Measurements from ENCODE around the gene CD72. TPM values are rescaled to one million over a fixed set of nuclear protein-coding genes. Genes with fewer than 3 reads are reported as not detected.
"Not testable (repeated sequence)": the region's sequence is repeated elsewhere in the genome, so short reads cannot be mapped to it uniquely, and the experiment has no call there.

Gene CD72
- polyA plus RNA-seq, 1 donor from 2014 or later: 51.9 TPM

DNA sequence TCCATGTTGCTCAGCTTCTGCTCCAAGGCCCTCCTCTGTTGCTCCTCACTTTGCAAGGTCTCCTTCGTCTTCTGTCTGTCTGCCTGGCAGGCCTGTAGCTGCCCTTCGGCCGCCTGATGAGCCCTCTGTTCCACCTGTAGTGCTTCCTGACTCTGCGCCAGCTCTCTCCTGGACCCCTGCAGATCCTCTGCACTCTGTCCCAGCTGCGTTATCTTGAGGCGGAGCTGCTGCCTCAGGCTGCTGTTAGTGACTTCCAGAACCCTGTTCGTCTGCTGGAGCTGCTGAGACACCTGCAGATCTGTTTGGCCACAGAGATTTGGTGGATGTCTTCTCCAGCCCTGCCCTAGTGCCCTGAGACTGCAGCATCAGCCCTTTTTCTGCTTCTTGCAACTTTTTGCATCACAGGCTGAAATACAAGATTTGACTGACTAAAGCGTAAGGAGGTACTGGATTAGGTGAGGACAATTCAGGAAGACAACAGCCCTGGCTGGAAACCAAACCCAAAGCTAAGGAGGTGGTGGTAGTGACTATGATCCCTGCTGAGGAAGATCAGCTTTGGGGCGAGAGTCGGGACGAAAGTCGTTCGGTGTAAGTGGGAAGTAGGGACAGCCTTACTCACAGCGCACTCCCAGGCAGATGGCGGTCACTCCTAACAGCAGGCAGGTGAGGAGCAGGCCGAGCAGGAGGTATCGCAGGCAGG lies 2.1 kb downstream of the CD72 start:
- Mint-ChIP-seq H3K27ac (peak overlapping the region; percentile 47 to 98 (median 96)), H3K4me1 (peaks cover 37 to 51% (median 42%) of the 10 kb centered on the region in 3 donors), H3K36me3 (peaks cover 2% of the 10 kb centered on the region), H3K4me3 (peak overlapping the region; percentile 72 to 97 (median 86)), H3K27me3 (peaks cover 3% of the 10 kb centered on the region), H3K9me3 (no peaks in the 10 kb centered on the region)

GRCh38 chr9:35612843-35613242 lies 5.4 kb downstream of the CD72 start:
- Mint-ChIP-seq H3K27me3 (peaks cover 3% of the 10 kb centered on the region), H3K9me3 (no peaks in the 10 kb centered on the region), H3K4me3 (peak overlapping the region in 1 of 4 donors; percentile 28), H3K36me3 (peaks cover 2% of the 10 kb centered on the region), H3K27ac (peak overlapping the region in 1 of 3 donors; percentile 67), H3K4me1 (peaks cover 17 to 23% (median 20%) of the 10 kb centered on the region in 3 donors)

GRCh38 chr9:35612066-35612465 lies 6.1 kb downstream of the CD72 start:
- Mint-ChIP-seq H3K27ac (peak overlapping the region in 2 of 3 donors; percentile 67 to 79), H3K4me3 (peak overlapping the region in 1 of 4 donors; percentile 70), H3K4me1 (peaks cover 12 to 20% (median 20%) of the 10 kb centered on the region in 3 donors)
- not testable (repeated sequence) for H3K27me3 Mint-ChIP-seq, H3K9me3 Mint-ChIP-seq, H3K36me3 Mint-ChIP-seq

GRCh38 chr9:35611230-35611797 lies 6.9 kb downstream of the CD72 start:
- peaks cover 2% of the 10 kb centered on the region for H3K27me3 Mint-ChIP-seq
- H3K4me1 Mint-ChIP-seq: peaks cover 14 to 22% (median 18%) of the 10 kb centered on the region in 3 donors
- peaks cover under 1% of the 10 kb centered on the region for H3K36me3 Mint-ChIP-seq
- peak overlapping the region in 2 of 4 donors; percentile 31 to 70 for H3K4me3 Mint-ChIP-seq
- H3K27ac Mint-ChIP-seq: peak overlapping the region in 2 of 3 donors; percentile 17 to 79
- H3K9me3 Mint-ChIP-seq: no peaks in the 10 kb centered on the region

DNA sequence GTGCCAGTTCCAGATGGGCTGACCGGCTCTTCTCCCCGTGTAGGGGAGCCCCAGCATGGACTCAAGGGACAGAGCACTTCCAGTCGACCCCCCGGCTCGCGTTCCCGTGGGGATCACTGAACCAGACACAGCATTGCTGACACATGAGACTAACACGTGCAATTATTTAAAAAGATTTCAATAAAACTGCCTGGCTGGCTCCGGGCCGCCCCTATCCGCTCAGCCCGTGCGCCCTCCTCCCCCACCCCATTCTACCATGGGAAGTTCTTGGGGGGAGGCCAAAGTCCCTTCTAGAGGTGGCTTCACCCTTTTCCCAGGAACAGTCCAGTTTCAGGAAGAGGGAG lies 8.4 kb downstream of the CD72 start:
- peak overlapping the region in 1 of 3 donors; percentile 67 for H3K27ac Mint-ChIP-seq
- peak overlapping the region in 1 of 4 donors; percentile 44 for H3K4me3 Mint-ChIP-seq
- H3K27me3 Mint-ChIP-seq: no peaks in the 10 kb centered on the region
- no peaks in the 10 kb centered on the region for H3K9me3 Mint-ChIP-seq
- peaks cover 16 to 18% (median 17%) of the 10 kb centered on the region in 3 donors for H3K4me1 Mint-ChIP-seq
- H3K36me3 Mint-ChIP-seq: no peaks in the 10 kb centered on the region

DNA sequence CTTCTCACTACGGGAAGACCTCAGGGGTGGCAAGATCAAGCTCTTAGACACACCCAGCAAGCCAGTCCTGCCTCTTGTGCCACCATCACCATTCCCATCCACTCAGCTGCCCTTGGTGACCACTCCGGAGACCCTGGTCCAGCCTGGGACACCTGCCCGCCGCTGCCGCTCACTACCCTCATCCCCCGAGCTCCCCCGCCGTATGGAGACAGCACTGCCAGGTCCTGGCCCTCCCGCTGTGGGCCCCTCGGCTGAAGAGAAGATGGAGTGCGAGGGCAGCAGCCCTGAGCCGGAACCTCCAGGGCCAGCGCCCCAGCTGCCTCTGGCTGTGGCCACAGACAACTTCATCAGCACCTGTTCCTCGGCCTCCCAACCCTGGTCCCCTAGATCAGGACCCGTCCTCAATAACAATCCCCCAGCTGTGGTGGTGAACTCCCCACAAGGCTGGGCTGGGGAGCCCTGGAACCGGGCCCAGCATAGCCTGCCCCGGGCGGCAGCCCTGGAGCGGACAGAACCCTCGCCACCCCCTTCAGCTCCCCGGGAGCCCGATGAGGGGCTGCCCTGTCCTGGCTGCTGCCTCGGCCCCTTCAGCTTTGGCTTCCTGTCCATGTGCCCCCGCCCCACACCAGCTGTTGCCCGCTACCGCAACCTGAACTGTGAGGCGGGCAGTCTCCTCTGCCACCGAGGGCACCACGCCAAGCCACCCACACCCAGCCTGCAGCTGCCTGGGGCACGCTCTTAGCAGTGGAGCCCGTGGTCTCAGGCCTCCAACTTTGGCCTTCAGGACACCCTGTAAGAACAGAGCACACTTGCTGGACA lies 9.0 kb downstream of the CD72 start:
- Mint-ChIP-seq H3K36me3 (no peaks in the 10 kb centered on the region), H3K4me3 (peak overlapping the region in 1 of 4 donors; percentile 44), H3K9me3 (no peaks in the 10 kb centered on the region), H3K4me1 (peaks cover 16 to 19% (median 18%) of the 10 kb centered on the region in 3 donors), H3K27ac (no peak overlapping the region), H3K27me3 (no peaks in the 10 kb centered on the region)

- no peak overlapping the region for H3K4me3 Mint-ChIP-seq
- H3K9me3 Mint-ChIP-seq: no peaks in the 10 kb centered on the region
- H3K27ac Mint-ChIP-seq: no peak overlapping the region
- peaks cover 22 to 26% (median 24%) of the 10 kb centered on the region in 3 donors for H3K4me1 Mint-ChIP-seq
- H3K36me3 Mint-ChIP-seq: no peaks in the 10 kb centered on the region
- no peaks in the 10 kb centered on the region for H3K27me3 Mint-ChIP-seq
Observed at GRCh38 chr9:35608221-35608620, 10.0 kb downstream of the CD72 start.

DNA sequence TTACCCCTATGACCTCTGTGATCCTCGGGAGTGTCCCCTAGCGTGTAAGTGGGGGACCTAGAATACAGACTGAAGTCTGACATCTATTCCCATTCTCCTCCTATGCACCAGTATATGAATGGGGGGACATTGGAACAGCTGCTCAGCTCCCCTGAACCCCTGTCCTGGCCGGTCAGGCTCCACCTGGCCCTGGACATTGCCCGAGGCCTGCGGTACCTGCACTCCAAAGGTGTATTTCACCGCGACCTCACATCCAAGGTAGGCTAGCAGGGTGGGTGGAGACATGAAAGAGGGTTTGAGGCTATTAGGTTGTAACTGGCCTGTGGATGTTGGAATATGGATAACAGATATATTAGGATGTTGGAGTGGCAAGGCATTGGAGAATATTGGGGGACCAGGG lies 11.5 kb downstream of the CD72 start:
- Mint-ChIP-seq H3K27me3 (no peaks in the 10 kb centered on the region), H3K36me3 (no peaks in the 10 kb centered on the region), H3K4me3 (peak overlapping the region in 2 of 4 donors; percentile 0 to 76), H3K9me3 (no peaks in the 10 kb centered on the region), H3K27ac (peak overlapping the region in 2 of 3 donors; percentile 3 to 8), H3K4me1 (peaks cover 22 to 26% (median 25%) of the 10 kb centered on the region in 3 donors)

DNA sequence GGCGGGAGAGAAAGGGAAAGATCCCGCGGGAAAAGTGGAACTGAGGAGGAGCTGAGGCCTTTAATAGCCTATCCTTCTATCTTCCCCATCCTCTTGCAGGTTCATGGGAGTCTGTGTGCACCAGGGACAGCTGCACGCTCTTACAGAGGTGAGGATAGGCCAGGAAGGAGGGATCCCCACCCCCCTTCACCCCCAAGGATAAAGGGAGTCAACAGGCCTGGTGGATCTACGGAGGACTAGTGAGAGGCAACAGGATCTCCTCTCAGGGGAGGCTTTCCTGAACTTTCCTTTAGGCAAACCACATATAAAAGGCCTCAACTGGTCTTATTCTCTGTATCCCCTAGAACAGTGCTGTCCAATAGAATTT lies 12.1 kb downstream of the CD72 start:
- Mint-ChIP-seq H3K36me3 (no peaks in the 10 kb centered on the region), H3K4me1 (peaks cover 16 to 22% (median 20%) of the 10 kb centered on the region in 3 donors), H3K27ac (peak overlapping the region; percentile 73 to 86 (median 74)), H3K4me3 (peak overlapping the region; percentile 81 to 91 (median 85)), H3K27me3 (no peaks in the 10 kb centered on the region), H3K9me3 (no peaks in the 10 kb centered on the region)

GRCh38 chr9:35605351-35606137 lies 12.7 kb downstream of the CD72 start:
- no peaks in the 10 kb centered on the region for H3K9me3 Mint-ChIP-seq
- peak overlapping the region; percentile 81 to 91 (median 85) for H3K4me3 Mint-ChIP-seq
- peaks cover 15 to 22% (median 20%) of the 10 kb centered on the region in 3 donors for H3K4me1 Mint-ChIP-seq
- peak overlapping the region; percentile 73 to 86 (median 74) for H3K27ac Mint-ChIP-seq
- no peaks in the 10 kb centered on the region for H3K36me3 Mint-ChIP-seq
- no peaks in the 10 kb centered on the region for H3K27me3 Mint-ChIP-seq

GRCh38 chr9:35604578-35605350 lies 13.4 kb downstream of the CD72 start, which contains the start of gene TESK1:
Gene TESK1 (plus strand): TSS chr9:35605262. CDS start chr9:35605620, 358 bp downstream.
- Mint-ChIP-seq H3K9me3 (no peaks in the 10 kb centered on the region), H3K27me3 (no peaks in the 10 kb centered on the region), H3K4me3 (peak within 1 kb of the TSS; percentile 91 to 98 (median 97)), H3K4me1 (peaks cover 15 to 22% (median 20%) of the 10 kb centered on the region in 3 donors), H3K27ac (peak within 1 kb of the TSS; percentile 94 to 99 (median 95)), H3K36me3 (no peaks in the 10 kb centered on the region)

GRCh38 chr9:35603986-35604577 lies 14.1 kb downstream of the CD72 start:
- Mint-ChIP-seq H3K36me3 (no peaks in the 10 kb centered on the region), H3K27me3 (no peaks in the 10 kb centered on the region), H3K9me3 (no peaks in the 10 kb centered on the region), H3K4me1 (peaks cover 15 to 22% (median 20%) of the 10 kb centered on the region in 3 donors), H3K4me3 (peak overlapping the region; percentile 91 to 98 (median 97)), H3K27ac (peak overlapping the region; percentile 94 to 99 (median 95))

DNA sequence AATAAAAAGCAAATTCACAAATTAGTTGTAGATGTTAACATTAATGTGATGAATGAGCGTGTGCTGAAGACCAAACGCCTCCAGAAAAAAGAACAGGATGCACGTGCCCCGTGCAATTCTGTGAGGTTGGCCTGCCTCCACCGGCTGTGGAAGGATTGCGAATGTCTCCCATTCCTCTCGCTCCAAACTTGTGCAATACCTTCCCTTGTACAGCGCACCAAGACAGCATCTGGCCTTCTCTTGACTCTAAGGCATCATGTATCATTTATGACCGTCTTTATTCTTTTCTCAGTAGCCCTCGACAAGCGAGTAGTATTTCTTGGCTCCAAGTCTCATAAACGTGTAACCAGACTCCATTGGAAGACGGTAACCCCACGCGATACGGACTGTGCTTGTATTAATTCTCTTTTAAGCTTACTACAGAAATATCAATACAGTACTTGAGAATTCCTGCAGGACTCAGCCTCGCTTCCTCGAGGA lies 14.7 kb downstream of the CD72 start:
- Mint-ChIP-seq H3K4me3 (peak overlapping the region; percentile 91 to 98 (median 97)), H3K9me3 (no peaks in the 10 kb centered on the region), H3K27ac (peak overlapping the region; percentile 94 to 99 (median 95)), H3K4me1 (peaks cover 15 to 22% (median 20%) of the 10 kb centered on the region in 3 donors), H3K36me3 (no peaks in the 10 kb centered on the region), H3K27me3 (no peaks in the 10 kb centered on the region)
